HEK293 (cell line): Measurements from ENCODE around the gene PGGT1B.
A peak's percentile ranks its signal among the peaks of the same experiment; 100 is the strongest.

Experiments used
- KLF9 ChIP-seq: fragments of 450-650 bp; formaldehyde crosslinking; IDR thresholded peaks from 2 replicates; pipeline ENCODE4 v1.5.1; 2016; ENCODE audit warnings: missing biosample characterization, missing genetic modification characterization, low read depth
- PATZ1 ChIP-seq: fragments of 450-650 bp; formaldehyde crosslinking; IDR thresholded peaks from 2 replicates; pipeline ENCODE4 v1.5.1; 2016; ENCODE audit warnings: missing biosample characterization, missing genetic modification characterization
- SCRT2 ChIP-seq: fragments of 450-650 bp; formaldehyde crosslinking; IDR thresholded peaks from 2 replicates; pipeline ENCODE4 v1.5.1; 2016; ENCODE audit warnings: missing biosample characterization, missing genetic modification characterization
- ZBTB17 ChIP-seq: fragments of 450-650 bp; formaldehyde crosslinking; IDR thresholded peaks from 2 replicates; pipeline ENCODE4 v1.5.1; 2016; ENCODE audit warnings: missing biosample characterization, missing genetic modification characterization
- ZNF169 ChIP-seq: fragments of 450-650 bp; formaldehyde crosslinking; IDR thresholded peaks from 2 replicates; pipeline ENCODE4 v1.5.1; 2016; ENCODE audit warnings: missing biosample characterization, missing genetic modification characterization
- ZNF18 ChIP-seq: fragments of 450-650 bp; formaldehyde crosslinking; IDR thresholded peaks from 2 replicates; pipeline ENCODE4 v1.5.1; 2016; ENCODE audit warnings: missing biosample characterization, missing genetic modification characterization
- ZNF211 ChIP-seq: fragments of 450-650 bp; formaldehyde crosslinking; IDR thresholded peaks from 2 replicates; pipeline ENCODE4 v1.5.1; 2016; ENCODE audit warnings: low read depth, missing biosample characterization, missing genetic modification characterization
- ZNF274 ChIP-seq, 2 experiments: fragments of 200-500 bp in 1 of 2; fragments of 450-650 bp in 1 of 2; sonication (Bioruptor generic) in 1 of 2; formaldehyde crosslinking in 1 of 2; IDR thresholded peaks; 2 replicates each; pipeline versions ENCODE4 v1.5.1 to v1.6.1; 2014 to 2016; ENCODE audit warnings: borderline replicate concordance in 1 of 2, inconsistent platforms in 1 of 2, low read length in 1 of 2, missing biosample characterization in 1 of 2, missing genetic modification characterization in 1 of 2
- ZNF549 ChIP-seq: fragments of 450-650 bp; IDR thresholded peaks from 2 replicates; pipeline ENCODE4 v1.5.1; 2018; ENCODE audit warnings: missing biosample characterization, missing genetic modification characterization, mild to moderate bottlenecking, inconsistent platforms, moderate library complexity
- ZNF621 ChIP-seq: fragments of 450-650 bp; formaldehyde crosslinking; IDR thresholded peaks from 2 replicates; pipeline ENCODE4 v1.5.1; 2017; ENCODE audit warnings: missing biosample characterization, missing genetic modification characterization
- ZNF658 ChIP-seq: fragments of 450-650 bp; formaldehyde crosslinking; IDR thresholded peaks from 2 replicates; pipeline ENCODE4; 2016; ENCODE audit warnings: missing biosample characterization, missing genetic modification characterization
- ZNF660 ChIP-seq: fragments of 450-650 bp; IDR thresholded peaks from 2 replicates; pipeline ENCODE4 v1.5.1; 2018; ENCODE audit warnings: missing biosample characterization, mild to moderate bottlenecking, missing genetic modification characterization
- ZNF670 ChIP-seq: fragments of 450-650 bp; formaldehyde crosslinking; IDR thresholded peaks from 2 replicates; pipeline ENCODE4 v1.5.1; 2016; ENCODE audit warnings: missing biosample characterization, missing genetic modification characterization, low read depth
- ZNF707 ChIP-seq: fragments of 450-650 bp; formaldehyde crosslinking; IDR thresholded peaks from 2 replicates; pipeline ENCODE4 v1.5.1; 2016; ENCODE audit warnings: missing biosample characterization, missing genetic modification characterization
- ZNF843 ChIP-seq: fragments of 450-650 bp; formaldehyde crosslinking; IDR thresholded peaks from 2 replicates; pipeline ENCODE4 v1.5.1; 2016; ENCODE audit warnings: missing biosample characterization, missing genetic modification characterization
- TF ChIP-seq, protein P1 (sequence below): fragments of 450-650 bp; IDR thresholded peaks from 2 replicates; pipeline ENCODE4 v1.5.1; 2018; ENCODE audit warnings: missing biosample characterization, missing genetic modification characterization
- TF ChIP-seq, protein P2 (sequence below): fragments of 450-650 bp; formaldehyde crosslinking; IDR thresholded peaks from 2 replicates; pipeline ENCODE4 v1.5.1; 2016; ENCODE audit warnings: missing biosample characterization, missing genetic modification characterization
- TF ChIP-seq, protein P3 (sequence below): fragments of 450-650 bp; formaldehyde crosslinking; IDR thresholded peaks from 2 replicates; pipeline ENCODE4 v1.5.1; 2017; ENCODE audit warnings: missing biosample characterization, missing genetic modification characterization
- TF ChIP-seq, protein P4 (sequence below): fragments of 450-650 bp; formaldehyde crosslinking; IDR thresholded peaks from 2 replicates; pipeline ENCODE4 v1.5.1; 2016; ENCODE audit warnings: missing biosample characterization, missing genetic modification characterization
- TF ChIP-seq, protein P5 (sequence below): fragments of 450-650 bp; formaldehyde crosslinking; conservative IDR thresholded peaks from 2 replicates; pipeline ENCODE4 v1.5.1; 2016; ENCODE audit warnings: low read depth, missing biosample characterization, missing genetic modification characterization
- TF ChIP-seq, protein P6 (sequence below): fragments of 450-650 bp; formaldehyde crosslinking; IDR thresholded peaks from 2 replicates; pipeline ENCODE4; 2016; ENCODE audit warnings: missing biosample characterization, missing genetic modification characterization

The PGGT1B gene

DNA sequence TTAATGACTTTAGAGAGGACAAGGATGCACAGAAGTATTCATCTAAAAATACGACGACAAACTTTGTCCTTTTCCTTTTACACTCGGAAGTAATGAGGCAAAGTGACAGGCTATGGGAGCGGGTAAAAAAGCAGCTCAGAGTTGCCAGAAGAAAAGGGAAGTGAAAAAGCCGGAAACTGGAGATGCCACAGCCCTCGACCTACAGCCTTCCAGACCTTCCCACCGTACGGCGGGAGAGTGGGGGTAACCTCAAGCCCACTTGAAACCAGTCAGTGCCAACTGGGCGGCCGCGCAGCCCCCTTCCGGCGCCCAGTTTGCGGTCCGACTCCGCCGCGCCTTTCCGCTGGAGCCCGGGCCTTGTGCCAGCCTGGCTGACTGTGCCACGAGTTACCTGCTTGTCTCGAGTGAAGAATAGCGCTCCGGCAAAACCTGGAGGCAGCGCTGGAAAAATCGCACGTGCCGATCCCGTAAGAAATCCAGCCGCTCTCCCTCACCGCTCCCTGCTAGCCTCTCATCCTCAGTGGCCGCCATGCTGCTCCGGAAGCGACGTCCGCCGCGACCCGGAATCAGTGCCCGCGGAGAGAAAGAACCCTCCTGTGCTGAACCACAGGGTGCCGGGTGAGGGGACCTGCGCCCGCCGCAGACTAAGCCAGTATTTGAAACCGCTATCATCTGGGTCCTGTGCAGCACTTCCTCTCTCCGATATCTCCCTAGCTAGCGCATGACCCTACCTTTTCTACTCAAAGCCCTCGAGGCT lies at the start of gene PGGT1B (continued):
- no peak for TF ChIP-seq ZNF274 (IDR thresholded peaks at IDR 0.05; ENCODE audit: low read length)
- no peak for TF ChIP-seq ZNF274 (tag by site-specific recombination; IDR thresholded peaks at IDR 0.05; ENCODE audit: borderline replicate concordance)
- TF ChIP-seq, protein P1, sequence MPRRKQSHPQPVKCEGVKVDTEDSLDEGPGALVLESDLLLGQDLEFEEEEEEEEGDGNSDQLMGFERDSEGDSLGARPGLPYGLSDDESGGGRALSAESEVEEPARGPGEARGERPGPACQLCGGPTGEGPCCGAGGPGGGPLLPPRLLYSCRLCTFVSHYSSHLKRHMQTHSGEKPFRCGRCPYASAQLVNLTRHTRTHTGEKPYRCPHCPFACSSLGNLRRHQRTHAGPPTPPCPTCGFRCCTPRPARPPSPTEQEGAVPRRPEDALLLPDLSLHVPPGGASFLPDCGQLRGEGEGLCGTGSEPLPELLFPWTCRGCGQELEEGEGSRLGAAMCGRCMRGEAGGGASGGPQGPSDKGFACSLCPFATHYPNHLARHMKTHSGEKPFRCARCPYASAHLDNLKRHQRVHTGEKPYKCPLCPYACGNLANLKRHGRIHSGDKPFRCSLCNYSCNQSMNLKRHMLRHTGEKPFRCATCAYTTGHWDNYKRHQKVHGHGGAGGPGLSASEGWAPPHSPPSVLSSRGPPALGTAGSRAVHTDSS = no peak
- no peak; the same call in 1 of the 2 replicates for TF ChIP-seq KLF9 (tag by site-specific recombination)
- TF ChIP-seq ZNF549 = no peak
- TF ChIP-seq ZBTB17 (tag by site-specific recombination) = peak; percentile 76
- no peak for TF ChIP-seq ZNF670 (tag by site-specific recombination)
- peak; percentile 33; the same call in 1 of the 2 replicates for TF ChIP-seq ZNF18
- no peak for TF ChIP-seq ZNF707 (tag by site-specific recombination)
- TF ChIP-seq ZNF169 (tag by site-specific recombination) = no peak
- TF ChIP-seq, protein P2, sequence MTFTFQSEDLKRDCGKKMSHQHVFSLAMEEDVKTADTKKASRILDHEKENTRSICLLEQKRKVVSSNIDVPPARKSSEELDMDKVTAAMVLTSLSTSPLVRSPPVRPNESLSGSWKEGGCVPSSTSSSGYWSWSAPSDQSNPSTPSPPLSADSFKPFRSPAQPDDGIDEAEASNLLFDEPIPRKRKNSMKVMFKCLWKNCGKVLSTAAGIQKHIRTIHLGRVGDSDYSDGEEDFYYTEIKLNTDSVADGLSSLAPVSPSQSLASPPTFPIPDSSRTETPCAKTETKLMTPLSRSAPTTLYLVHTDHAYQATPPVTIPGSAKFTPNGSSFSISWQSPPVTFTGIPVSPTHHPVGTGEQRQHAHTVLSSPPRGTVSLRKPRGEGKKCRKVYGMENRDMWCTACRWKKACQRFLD (tag by site-specific recombination) = no peak
- no peak for TF ChIP-seq ZNF211 (tag by site-specific recombination)
- TF ChIP-seq SCRT2 = 0 out of 2 replicates have a peak, but pooled peaks have one; percentile 21
- TF ChIP-seq, protein P3, sequence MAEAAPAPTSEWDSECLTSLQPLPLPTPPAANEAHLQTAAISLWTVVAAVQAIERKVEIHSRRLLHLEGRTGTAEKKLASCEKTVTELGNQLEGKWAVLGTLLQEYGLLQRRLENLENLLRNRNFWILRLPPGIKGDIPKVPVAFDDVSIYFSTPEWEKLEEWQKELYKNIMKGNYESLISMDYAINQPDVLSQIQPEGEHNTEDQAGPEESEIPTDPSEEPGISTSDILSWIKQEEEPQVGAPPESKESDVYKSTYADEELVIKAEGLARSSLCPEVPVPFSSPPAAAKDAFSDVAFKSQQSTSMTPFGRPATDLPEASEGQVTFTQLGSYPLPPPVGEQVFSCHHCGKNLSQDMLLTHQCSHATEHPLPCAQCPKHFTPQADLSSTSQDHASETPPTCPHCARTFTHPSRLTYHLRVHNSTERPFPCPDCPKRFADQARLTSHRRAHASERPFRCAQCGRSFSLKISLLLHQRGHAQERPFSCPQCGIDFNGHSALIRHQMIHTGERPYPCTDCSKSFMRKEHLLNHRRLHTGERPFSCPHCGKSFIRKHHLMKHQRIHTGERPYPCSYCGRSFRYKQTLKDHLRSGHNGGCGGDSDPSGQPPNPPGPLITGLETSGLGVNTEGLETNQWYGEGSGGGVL (tag by site-specific recombination) = peak; percentile 74
- TF ChIP-seq, protein P4, sequence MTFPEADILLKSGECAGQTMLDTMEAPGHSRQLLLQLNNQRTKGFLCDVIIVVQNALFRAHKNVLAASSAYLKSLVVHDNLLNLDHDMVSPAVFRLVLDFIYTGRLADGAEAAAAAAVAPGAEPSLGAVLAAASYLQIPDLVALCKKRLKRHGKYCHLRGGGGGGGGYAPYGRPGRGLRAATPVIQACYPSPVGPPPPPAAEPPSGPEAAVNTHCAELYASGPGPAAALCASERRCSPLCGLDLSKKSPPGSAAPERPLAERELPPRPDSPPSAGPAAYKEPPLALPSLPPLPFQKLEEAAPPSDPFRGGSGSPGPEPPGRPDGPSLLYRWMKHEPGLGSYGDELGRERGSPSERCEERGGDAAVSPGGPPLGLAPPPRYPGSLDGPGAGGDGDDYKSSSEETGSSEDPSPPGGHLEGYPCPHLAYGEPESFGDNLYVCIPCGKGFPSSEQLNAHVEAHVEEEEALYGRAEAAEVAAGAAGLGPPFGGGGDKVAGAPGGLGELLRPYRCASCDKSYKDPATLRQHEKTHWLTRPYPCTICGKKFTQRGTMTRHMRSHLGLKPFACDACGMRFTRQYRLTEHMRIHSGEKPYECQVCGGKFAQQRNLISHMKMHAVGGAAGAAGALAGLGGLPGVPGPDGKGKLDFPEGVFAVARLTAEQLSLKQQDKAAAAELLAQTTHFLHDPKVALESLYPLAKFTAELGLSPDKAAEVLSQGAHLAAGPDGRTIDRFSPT = peak; percentile 82
- no peak for TF ChIP-seq ZNF621 (tag by site-specific recombination)
- peak; percentile 46; the same call in 1 of the 2 replicates for TF ChIP-seq PATZ1
- TF ChIP-seq, protein P5, sequence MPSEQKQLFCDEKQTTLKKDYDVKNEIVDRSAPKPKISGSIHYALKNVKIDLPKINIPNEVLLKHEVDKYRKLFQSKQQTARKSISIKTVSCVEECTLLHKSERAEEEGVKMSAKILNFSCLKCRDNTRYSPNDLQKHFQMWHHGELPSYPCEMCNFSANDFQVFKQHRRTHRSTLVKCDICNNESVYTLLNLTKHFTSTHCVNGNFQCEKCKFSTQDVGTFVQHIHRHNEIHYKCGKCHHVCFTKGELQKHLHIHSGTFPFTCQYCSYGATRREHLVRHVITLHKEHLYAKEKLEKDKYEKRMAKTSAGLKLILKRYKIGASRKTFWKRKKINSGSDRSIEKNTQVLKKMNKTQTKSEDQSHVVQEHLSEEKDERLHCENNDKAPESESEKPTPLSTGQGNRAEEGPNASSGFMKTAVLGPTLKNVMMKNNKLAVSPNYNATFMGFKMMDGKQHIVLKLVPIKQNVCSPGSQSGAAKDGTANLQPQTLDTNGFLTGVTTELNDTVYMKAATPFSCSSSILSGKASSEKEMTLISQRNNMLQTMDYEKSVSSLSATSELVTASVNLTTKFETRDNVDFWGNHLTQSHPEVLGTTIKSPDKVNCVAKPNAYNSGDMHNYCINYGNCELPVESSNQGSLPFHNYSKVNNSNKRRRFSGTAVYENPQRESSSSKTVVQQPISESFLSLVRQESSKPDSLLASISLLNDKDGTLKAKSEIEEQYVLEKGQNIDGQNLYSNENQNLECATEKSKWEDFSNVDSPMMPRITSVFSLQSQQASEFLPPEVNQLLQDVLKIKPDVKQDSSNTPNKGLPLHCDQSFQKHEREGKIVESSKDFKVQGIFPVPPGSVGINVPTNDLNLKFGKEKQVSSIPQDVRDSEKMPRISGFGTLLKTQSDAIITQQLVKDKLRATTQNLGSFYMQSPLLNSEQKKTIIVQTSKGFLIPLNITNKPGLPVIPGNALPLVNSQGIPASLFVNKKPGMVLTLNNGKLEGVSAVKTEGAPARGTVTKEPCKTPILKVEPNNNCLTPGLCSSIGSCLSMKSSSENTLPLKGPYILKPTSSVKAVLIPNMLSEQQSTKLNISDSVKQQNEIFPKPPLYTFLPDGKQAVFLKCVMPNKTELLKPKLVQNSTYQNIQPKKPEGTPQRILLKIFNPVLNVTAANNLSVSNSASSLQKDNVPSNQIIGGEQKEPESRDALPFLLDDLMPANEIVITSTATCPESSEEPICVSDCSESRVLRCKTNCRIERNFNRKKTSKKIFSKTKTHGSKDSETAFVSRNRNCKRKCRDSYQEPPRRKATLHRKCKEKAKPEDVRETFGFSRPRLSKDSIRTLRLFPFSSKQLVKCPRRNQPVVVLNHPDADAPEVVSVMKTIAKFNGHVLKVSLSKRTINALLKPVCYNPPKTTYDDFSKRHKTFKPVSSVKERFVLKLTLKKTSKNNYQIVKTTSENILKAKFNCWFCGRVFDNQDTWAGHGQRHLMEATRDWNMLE (tag by site-specific recombination) = peak; percentile 100
- TF ChIP-seq ZNF843 (tag by site-specific recombination) = peak; percentile 71; the same call in 1 of the 2 replicates
- TF ChIP-seq ZNF658 (tag by site-specific recombination) = no peak
- TF ChIP-seq, protein P6, sequence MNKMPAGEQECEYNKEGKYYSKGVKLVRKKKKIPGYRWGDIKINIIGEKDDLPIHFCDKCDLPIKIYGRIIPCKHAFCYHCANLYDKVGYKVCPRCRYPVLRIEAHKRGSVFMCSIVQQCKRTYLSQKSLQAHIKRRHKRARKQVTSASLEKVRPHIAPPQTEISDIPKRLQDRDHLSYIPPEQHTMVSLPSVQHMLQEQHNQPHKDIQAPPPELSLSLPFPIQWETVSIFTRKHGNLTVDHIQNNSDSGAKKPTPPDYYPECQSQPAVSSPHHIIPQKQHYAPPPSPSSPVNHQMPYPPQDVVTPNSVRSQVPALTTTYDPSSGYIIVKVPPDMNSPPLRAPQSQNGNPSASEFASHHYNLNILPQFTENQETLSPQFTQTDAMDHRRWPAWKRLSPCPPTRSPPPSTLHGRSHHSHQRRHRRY = no peak
- peak; percentile 83 for TF ChIP-seq ZNF660 (tag by site-specific recombination)
